Neutrophil (primary cell): ENCODE data around the gene MFAP4.

Experiments
- H3K27ac ChIP-seq: fragments of 200-600 bp; sonication (generic); 2 replicates; pipeline ENCODE4 v1.5.1; 2016; ENCODE audit warnings: mild to moderate bottlenecking, moderate library complexity
- H3K27me3 ChIP-seq: fragments of 200-600 bp; sonication (generic); 2 replicates; pipeline ENCODE4 v1.6.0; 2016; ENCODE audit warnings: mild to moderate bottlenecking
- H3K36me3 ChIP-seq: fragments of 200-600 bp; sonication (generic); 2 replicates; pipeline ENCODE4 v1.5.1; 2017
- H3K4me1 ChIP-seq, 2 experiments: fragments of 200-600 bp in 1 of 2; sonication (generic) in 1 of 2; 1 replicate in 1 of 2; 2 replicates in 1 of 2; pipeline versions ENCODE4 v1.5.1 to v1.6.1; 2013 to 2016; ENCODE audit warnings: low read depth in 1 of 2, low read length in 1 of 2, mild to moderate bottlenecking in 1 of 2, moderate library complexity in 1 of 2; ENCODE audit not compliant: control insufficient read depth in 1 of 2, insufficient read depth in 1 of 2
- H3K4me3 ChIP-seq, 2 experiments: fragments of 200-600 bp in 1 of 2; sonication (generic) in 1 of 2; 1 replicate in 1 of 2; 2 replicates in 1 of 2; pipeline ENCODE4 v1.5.1; 2013 to 2016; ENCODE audit warnings: low read depth in 1 of 2, low read length in 1 of 2, mild to moderate bottlenecking in 1 of 2, moderate library complexity in 1 of 2
- H3K9me3 ChIP-seq: fragments of 200-600 bp; sonication (generic); 2 replicates; pipeline ENCODE4 v1.5.1; 2016
- CTCF ChIP-seq: fragments of 200-600 bp; sonication (generic); IDR thresholded peaks from 2 replicates; pipeline ENCODE4 v1.5.1; 2016; ENCODE audit warnings: antibody characterized with exemption

The MFAP4 gene

GRCh38 chr17:19415806-19416775 is 29.1 kb upstream of the MFAP4 start:
- H3K36me3 ChIP-seq, result no peaks in the 10 kb centered on the region
- H3K4me3 ChIP-seq, result no peak overlapping the region
- H3K9me3 ChIP-seq, result no peaks in the 10 kb centered on the region
- no peak overlapping the region for H3K27ac ChIP-seq
- no peaks in the 10 kb centered on the region for H3K4me1 ChIP-seq
- peaks cover 7% of the 10 kb centered on the region for H3K27me3 ChIP-seq
- no peak for TF ChIP-seq CTCF

- no peak overlapping the region for H3K27ac ChIP-seq
- no peaks in the 10 kb centered on the region for H3K9me3 ChIP-seq
- H3K27me3 ChIP-seq, result peaks cover 12% of the 10 kb centered on the region
- no peaks in the 10 kb centered on the region for H3K36me3 ChIP-seq
- no peak overlapping the region for H3K4me3 ChIP-seq
- H3K4me1 ChIP-seq, result no peaks in the 10 kb centered on the region
- TF ChIP-seq CTCF, result no peak
Measured at GRCh38 chr17:19415311-19415710, 28.3 kb upstream of the MFAP4 start.

GRCh38 chr17:19414396-19415280 is 27.6 kb upstream of the MFAP4 start:
- H3K4me1 ChIP-seq, result no peaks in the 10 kb centered on the region
- H3K9me3 ChIP-seq, result no peaks in the 10 kb centered on the region
- H3K4me3 ChIP-seq, result no peak overlapping the region
- H3K27ac ChIP-seq, result no peak overlapping the region
- peaks cover 12% of the 10 kb centered on the region for H3K27me3 ChIP-seq
- H3K36me3 ChIP-seq, result no peaks in the 10 kb centered on the region
- TF ChIP-seq CTCF, result no peak

GRCh38 chr17:19413761-19414160 is 26.8 kb upstream of the MFAP4 start:
- Histone ChIP-seq H3K36me3 (no peaks in the 10 kb centered on the region), H3K27ac (no peak overlapping the region), H3K9me3 (no peaks in the 10 kb centered on the region), H3K4me1 (no peaks in the 10 kb centered on the region), H3K27me3 (peaks cover 12% of the 10 kb centered on the region), H3K4me3 (no peak overlapping the region)
- no peak for TF ChIP-seq CTCF

- no peak for TF ChIP-seq CTCF
- Histone ChIP-seq H3K4me1 (no peaks in the 10 kb centered on the region), H3K27me3 (peaks cover 12% of the 10 kb centered on the region), H3K36me3 (no peaks in the 10 kb centered on the region), H3K9me3 (no peaks in the 10 kb centered on the region), H3K27ac (no peak overlapping the region), H3K4me3 (no peak overlapping the region)
Measured at GRCh38 chr17:19412984-19413383, 26.0 kb upstream of the MFAP4 start.
